Measurements from ENCODE around the gene TRIM3. TPM values are rescaled to one million over a fixed set of nuclear protein-coding genes. Genes with fewer than 3 reads are reported as not detected.

The TRIM3 gene
- total RNA-seq, 4 donors from 2014 or later: 19.9 to 31.7 (median 23.7) TPM

DNA sequence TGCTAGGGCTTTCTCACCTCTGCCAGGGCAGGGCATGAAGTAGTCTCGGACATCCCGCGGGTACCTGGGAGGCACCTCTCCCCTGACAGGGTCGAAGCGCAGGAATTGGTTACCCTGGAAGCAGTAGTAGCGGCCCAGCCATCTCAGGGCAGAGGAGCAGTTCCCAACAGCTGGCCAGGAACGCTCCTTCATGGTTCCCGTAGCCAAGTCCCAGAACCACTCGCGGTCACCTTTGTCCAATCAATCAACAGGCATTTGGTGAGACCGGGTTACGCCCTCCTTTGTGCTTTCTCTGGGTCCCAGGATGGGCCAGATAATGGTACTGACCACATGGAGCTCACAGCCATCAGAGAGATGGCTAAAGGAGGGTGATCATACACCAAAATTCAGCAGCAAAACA is 36.3 kb downstream of the TRIM3 start:
- Histone ChIP-seq H3K27me3 (no peaks in the 10 kb centered on the region), H3K4me3 (no peak overlapping the region), H3K4me1 (no peaks in the 10 kb centered on the region), H3K9me3 (no peaks in the 10 kb centered on the region), H3K27ac (no peak overlapping the region), H3K36me3 (no peaks in the 10 kb centered on the region)
- ATAC-seq: no peak
- WGBS, 2 donors (ENCODE audit: low coverage in 1 of 2): 88% methylated on average over 3 of the region's 12 CpGs; no CpG with 5 or more reads in 1 of the 2 donors
- TF ChIP-seq, protein P1, sequence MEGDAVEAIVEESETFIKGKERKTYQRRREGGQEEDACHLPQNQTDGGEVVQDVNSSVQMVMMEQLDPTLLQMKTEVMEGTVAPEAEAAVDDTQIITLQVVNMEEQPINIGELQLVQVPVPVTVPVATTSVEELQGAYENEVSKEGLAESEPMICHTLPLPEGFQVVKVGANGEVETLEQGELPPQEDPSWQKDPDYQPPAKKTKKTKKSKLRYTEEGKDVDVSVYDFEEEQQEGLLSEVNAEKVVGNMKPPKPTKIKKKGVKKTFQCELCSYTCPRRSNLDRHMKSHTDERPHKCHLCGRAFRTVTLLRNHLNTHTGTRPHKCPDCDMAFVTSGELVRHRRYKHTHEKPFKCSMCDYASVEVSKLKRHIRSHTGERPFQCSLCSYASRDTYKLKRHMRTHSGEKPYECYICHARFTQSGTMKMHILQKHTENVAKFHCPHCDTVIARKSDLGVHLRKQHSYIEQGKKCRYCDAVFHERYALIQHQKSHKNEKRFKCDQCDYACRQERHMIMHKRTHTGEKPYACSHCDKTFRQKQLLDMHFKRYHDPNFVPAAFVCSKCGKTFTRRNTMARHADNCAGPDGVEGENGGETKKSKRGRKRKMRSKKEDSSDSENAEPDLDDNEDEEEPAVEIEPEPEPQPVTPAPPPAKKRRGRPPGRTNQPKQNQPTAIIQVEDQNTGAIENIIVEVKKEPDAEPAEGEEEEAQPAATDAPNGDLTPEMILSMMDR (IDR thresholded peaks at IDR 0.05): no peak
- TF ChIP-seq POLR2A (IDR thresholded peaks at IDR 0.05): no peak

DNA sequence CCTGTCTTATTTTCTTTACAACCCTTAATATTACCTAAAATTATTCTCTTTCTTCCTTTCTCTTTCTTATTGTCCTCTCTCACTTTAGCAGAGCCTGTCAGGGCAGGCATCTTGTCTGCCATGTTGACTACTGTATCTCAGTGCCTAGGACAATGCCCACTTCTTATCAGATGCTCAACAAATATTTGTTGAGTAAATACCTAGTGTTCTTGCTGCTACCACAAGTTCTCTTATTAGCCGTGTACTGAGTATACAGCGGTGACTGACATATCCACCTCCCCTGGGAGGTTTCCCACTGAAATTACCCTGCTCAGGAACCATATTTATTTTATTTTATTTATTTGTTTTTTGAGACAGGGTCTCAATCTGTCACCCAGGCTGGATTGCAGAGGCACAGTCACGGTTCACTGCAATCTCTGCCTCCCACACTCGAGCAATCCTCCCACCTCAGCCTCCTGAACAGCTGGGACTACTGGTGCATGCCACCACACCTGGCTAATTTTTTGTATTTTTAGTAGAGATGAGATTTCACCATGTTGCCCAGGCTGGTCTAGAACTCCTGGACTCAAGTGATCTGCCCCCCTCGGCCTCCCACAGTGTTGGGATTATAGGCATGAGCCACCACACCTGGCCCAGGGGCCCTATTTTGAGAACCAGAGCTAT is 39.6 kb downstream of the TRIM3 start:
- WGBS, 2 donors (ENCODE audit: low coverage in 1 of 2): 78 to 80% methylated on average over 3 to 5 of the region's 5 CpGs
- TF ChIP-seq POLR2A (IDR thresholded peaks at IDR 0.05) (no peak), POLR2AphosphoS5 (IDR thresholded peaks at IDR 0.05) (no peak), EP300 (IDR thresholded peaks at IDR 0.05) (no peak)
- TF ChIP-seq, protein P1 (IDR thresholded peaks at IDR 0.05): no peak
- Histone ChIP-seq H3K9me3 (no peaks in the 10 kb centered on the region), H3K27ac (no peak overlapping the region), H3K27me3 (no peaks in the 10 kb centered on the region), H3K4me1 (no peaks in the 10 kb centered on the region), H3K36me3 (no peaks in the 10 kb centered on the region), H3K4me3 (no peak overlapping the region)
- ATAC-seq: no peak

DNA sequence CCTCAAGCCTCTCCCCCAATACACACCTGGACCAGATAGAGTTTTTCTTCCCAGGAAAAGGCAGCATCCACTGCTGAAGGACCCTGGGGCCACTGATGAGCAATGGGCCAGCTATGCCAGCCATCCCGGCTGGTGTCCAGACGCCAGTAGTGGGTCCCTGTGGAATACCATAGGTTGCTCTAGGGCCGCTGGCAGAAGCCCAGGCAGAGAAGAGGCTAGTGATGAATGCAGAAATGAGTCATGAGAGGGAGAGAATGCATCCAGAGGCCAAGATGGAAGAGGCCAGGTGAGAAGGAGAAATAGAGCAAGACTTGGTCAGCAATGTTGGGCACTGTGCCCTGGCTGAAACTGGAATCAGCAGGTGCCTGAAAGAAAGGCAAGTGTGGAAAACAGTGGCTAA is 41.9 kb downstream of the TRIM3 start:
- 93% methylated on average over 3 of the region's 3 CpGs; no CpG with 5 or more reads in 1 of the 2 donors for WGBS, 2 donors (ENCODE audit: low coverage in 1 of 2)
- Histone ChIP-seq H3K36me3 (no peaks in the 10 kb centered on the region), H3K27me3 (no peaks in the 10 kb centered on the region), H3K27ac (no peak overlapping the region), H3K4me1 (no peaks in the 10 kb centered on the region), H3K4me3 (no peak overlapping the region), H3K9me3 (no peaks in the 10 kb centered on the region)
- ATAC-seq: no peak
- TF ChIP-seq POLR2A (IDR thresholded peaks at IDR 0.05) (no peak), POLR2AphosphoS5 (IDR thresholded peaks at IDR 0.05) (no peak), EP300 (IDR thresholded peaks at IDR 0.05) (no peak)
- TF ChIP-seq, protein P1 (IDR thresholded peaks at IDR 0.05): no peak

DNA sequence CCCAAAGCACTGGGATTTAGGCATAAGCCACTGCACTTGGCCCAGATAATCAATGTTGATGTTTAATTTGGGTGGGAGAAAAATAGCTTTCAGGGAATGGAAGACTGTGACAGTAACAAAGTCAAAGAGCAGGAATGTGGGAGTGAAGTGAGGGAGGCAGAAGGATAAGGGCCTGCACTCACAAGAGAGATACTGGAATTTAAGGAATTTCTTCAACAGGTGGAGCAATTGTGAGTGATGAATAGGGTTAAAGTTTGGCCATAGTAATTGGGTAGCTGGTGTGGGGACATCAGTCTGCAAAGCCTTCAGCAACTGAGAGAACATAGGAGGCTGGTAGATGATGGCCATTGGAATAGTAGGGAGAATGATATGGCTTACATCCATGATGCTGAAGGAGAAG is 46.2 kb downstream of the TRIM3 start:
- H3K27me3 ChIP-seq: no peaks in the 10 kb centered on the region
- no peaks in the 10 kb centered on the region for H3K4me1 ChIP-seq

DNA sequence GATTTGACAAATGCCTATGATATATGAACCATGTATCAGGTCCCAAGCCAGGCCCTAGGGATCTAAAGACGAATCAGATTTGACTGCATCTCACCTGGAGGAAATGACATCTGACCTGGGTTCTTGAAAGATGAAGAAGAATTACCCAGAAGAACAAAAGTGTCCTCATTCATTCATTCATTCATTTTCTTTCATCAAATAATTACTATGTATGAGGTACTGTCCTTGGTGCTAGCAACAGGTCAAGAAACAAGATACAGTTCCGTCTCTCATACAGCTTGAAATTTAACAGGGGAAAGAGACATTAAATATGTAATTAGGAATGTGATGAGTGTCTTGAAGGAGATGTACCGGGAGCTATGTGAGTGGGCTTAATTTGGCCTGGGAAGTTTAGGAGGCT is 53.1 kb downstream of the TRIM3 start:
- Histone ChIP-seq H3K4me1 (peaks cover 3 to 36% (median 12%) of the 10 kb centered on the region in 3 donors), H3K27me3 (no peaks in the 10 kb centered on the region), H3K4me3 (no peak overlapping the region), H3K9me3 (no peaks in the 10 kb centered on the region), H3K27ac (no peak overlapping the region), H3K36me3 (no peaks in the 10 kb centered on the region)
- WGBS, 2 donors (ENCODE audit: low coverage in 1 of 2): 85 to 100% methylated on average over 1 to 3 of the region's 3 CpGs
- TF ChIP-seq, protein P1 (IDR thresholded peaks at IDR 0.05): no peak
- TF ChIP-seq POLR2AphosphoS5 (IDR thresholded peaks at IDR 0.05) (no peak), EP300 (IDR thresholded peaks at IDR 0.05) (no peak), POLR2A (IDR thresholded peaks at IDR 0.05) (no peak)
- ATAC-seq: no peak

More for the DNA sequence above, 46.2 kb downstream of the TRIM3 start:
- Histone ChIP-seq H3K36me3 (no peaks in the 10 kb centered on the region), H3K27ac (no peak overlapping the region), H3K4me3 (no peak overlapping the region), H3K9me3 (no peaks in the 10 kb centered on the region)
- no peak for ATAC-seq
- TF ChIP-seq POLR2A (IDR thresholded peaks at IDR 0.05) (no peak), EP300 (IDR thresholded peaks at IDR 0.05) (no peak)
- TF ChIP-seq, protein P1 (IDR thresholded peaks at IDR 0.05): no peak
